Esophagus squamous epithelium (tissue), 4 donors: ENCODE measurements around the gene HNRNPU.

Source experiments
- CTCF ChIP-seq, 6 experiments: fragments of 450-650 bp in 4 of 6; fragments of 200-600 bp in 2 of 6; sonication (generic) in 2 of 6; IDR thresholded peaks; one replicate each; pipeline ENCODE4 v1.5.1; 2016 to 2019; ENCODE audit warnings: antibody characterized with exemption in 6 of 6, mild to moderate bottlenecking in 4 of 6, moderate library complexity in 4 of 6
- POLR2A ChIP-seq, 4 donors: fragments of 450-650 bp; IDR thresholded peaks; one replicate each; pipeline ENCODE4 v1.6.1; 2017; ENCODE audit warnings: antibody characterized with exemption in 4 of 4, mild to moderate bottlenecking in 4 of 4, moderate library complexity in 3 of 4

- TF ChIP-seq CTCF (IDR thresholded peaks at IDR 0.05) (no peak), POLR2A (IDR thresholded peaks at IDR 0.05) (no peak)
These were observed 46.9 kb downstream of the HNRNPU start for GRCh38 chr1:244817415-244817894.
